Endothelial cell of umbilical vein (primary cell): ENCODE measurements around the gene FGA. TPM values are rescaled to one million over a fixed set of nuclear protein-coding genes. Genes with fewer than 3 reads are reported as not detected.

Source experiments
- BruUV-seq: library from RNA; stranded (reverse); fragments of 400-500 nt; replicated peaks from 2 replicates; lab custom pipeline; 2021; lab: Mats Ljungman, UMichigan
- CTCF ChIA-PET: fragments of 300-600, 350-600 bp; sonication (Branson Sonifier 250); formaldehyde crosslinking; loops from one replicate; lab custom pipeline; 2021; ENCODE audit warnings: antibody characterized with exemption, inconsistent platforms; lab: Charles Lee
- POLR2A ChIA-PET: fragments of 300-600, 350-600 bp; sonication (Branson Sonifier 250); formaldehyde crosslinking; loops from one replicate; lab custom pipeline; 2021; ENCODE audit warnings: antibody characterized with exemption, inconsistent platforms; lab: Charles Lee
- DNase-seq: peaks from one replicate; pipeline ENCODE4 v3.0.0-alpha.2; 2011; ENCODE audit warnings: low read depth, low spot score
- FAIRE-seq: peaks from 2 replicates; lab custom pipeline; 2011; peaks lifted over from hg19 to GRCh38; lab: Jason Lieb, UNC
- H2AFZ ChIP-seq: 2 replicates; pipeline ENCODE4 v1.6.0; 2012; ENCODE audit warnings: low read depth, low read length, control low read depth, inconsistent platforms
- H3K27ac ChIP-seq: 2 replicates; pipeline ENCODE4 v1.5.1; 2011; ENCODE audit warnings: low read depth, mild to moderate bottlenecking, control low read depth, low read length, moderate library complexity; ENCODE audit not compliant: insufficient read depth
- H3K27me3 ChIP-seq, 2 experiments: 2 replicates each; pipeline versions ENCODE4 v1.6.0 to v1.6.1; 2011; ENCODE audit warnings: low read length in 2 of 2, mixed read lengths in 1 of 2; ENCODE audit not compliant: control insufficient read depth in 2 of 2, insufficient read depth in 2 of 2
- H3K36me3 ChIP-seq, 2 experiments: 2 replicates in 1 of 2; 3 replicates in 1 of 2; pipeline ENCODE4 v1.5.1; 2011; ENCODE audit warnings: low read length in 2 of 2, mild to moderate bottlenecking in 1 of 2, moderate library complexity in 1 of 2; ENCODE audit not compliant: control insufficient read depth in 2 of 2, insufficient read depth in 2 of 2; ENCODE audit errors: extremely low read depth in 1 of 2
- H3K4me1 ChIP-seq: 3 replicates; pipeline ENCODE4 v1.5.1; 2011; ENCODE audit warnings: mild to moderate bottlenecking, low read length; ENCODE audit not compliant: control insufficient read depth, insufficient read depth; ENCODE audit errors: extremely low read depth
- H3K4me2 ChIP-seq: 2 replicates; pipeline ENCODE4 v1.6.1; 2011; ENCODE audit warnings: low read length, control low read depth, mixed read lengths; ENCODE audit not compliant: insufficient read depth
- H3K4me3 ChIP-seq, 3 experiments: fragments of 200-600 bp in 1 of 3; sonication (generic), shearing (Covaris generic) in 1 of 3; replicated peaks in 1 of 3; 2 replicates each; pipeline ENCODE4 v1.5.1; 2011 to 2016; ENCODE audit warnings: control low read depth in 3 of 3, low read length in 3 of 3, mild to moderate bottlenecking in 2 of 3, inconsistent platforms in 1 of 3, low read depth in 1 of 3, moderate library complexity in 1 of 3; ENCODE audit not compliant: insufficient read depth in 1 of 3
- H3K79me2 ChIP-seq: 2 replicates; pipeline ENCODE4 v1.6.0; 2012; ENCODE audit warnings: low read length, inconsistent platforms; ENCODE audit not compliant: control insufficient read depth, insufficient read depth
- H3K9ac ChIP-seq: replicated peaks from 2 replicates; pipeline ENCODE3; 2011; ENCODE audit warnings: low read length, control low read depth; ENCODE audit not compliant: insufficient read depth; ENCODE audit errors: extremely low read depth
- H3K9me1 ChIP-seq: replicated peaks from 3 replicates; pipeline ENCODE4 v1.6.0; 2011; ENCODE audit warnings: mild to moderate bottlenecking, low read length; ENCODE audit not compliant: control insufficient read depth, insufficient read depth; ENCODE audit errors: extremely low read depth
- H3K9me3 ChIP-seq: replicated peaks from 2 replicates; pipeline ENCODE4 v1.5.1; 2012; ENCODE audit warnings: low read length, inconsistent platforms; ENCODE audit not compliant: control insufficient read depth, insufficient read depth
- H4K20me1 ChIP-seq: replicated peaks from 2 replicates; pipeline ENCODE3; 2011; ENCODE audit warnings: mild to moderate bottlenecking, low read length; ENCODE audit not compliant: control insufficient read depth, insufficient read depth; ENCODE audit errors: extremely low read depth
- CTCF ChIP-seq, 2 donors: IDR thresholded peaks; 1 replicate in 1 of 2; 2 replicates in 1 of 2; pipeline ENCODE4 v1.5.1; 2011; ENCODE audit warnings: low read length in 2 of 2, mild to moderate bottlenecking in 2 of 2, moderate library complexity in 2 of 2, control low read depth in 1 of 2, inconsistent platforms in 1 of 2, low read depth in 1 of 2; ENCODE audit not compliant: insufficient read depth in 1 of 2; ENCODE audit errors: extremely low read depth in 1 of 2
- EZH2 ChIP-seq: IDR thresholded peaks from 2 replicates; pipeline ENCODE4 v1.6.1; 2012; ENCODE audit warnings: borderline replicate concordance, low read depth, mild to moderate bottlenecking, moderate library complexity, low read length, inconsistent platforms; ENCODE audit not compliant: severe bottlenecking
- FOS ChIP-seq: IDR thresholded peaks from 2 replicates; pipeline ENCODE4 v1.6.1; 2011; ENCODE audit warnings: mild to moderate bottlenecking, low read length, moderate library complexity, borderline replicate concordance; ENCODE audit not compliant: insufficient read depth
- GATA2 ChIP-seq: IDR thresholded peaks from 2 replicates; pipeline ENCODE4 v1.7.0; 2011; ENCODE audit warnings: low read depth, mild to moderate bottlenecking, moderate library complexity, mixed read lengths, low read length; ENCODE audit not compliant: insufficient read length, insufficient read depth
- JUN ChIP-seq: IDR thresholded peaks from 2 replicates; pipeline ENCODE4 v1.6.1; 2011; ENCODE audit warnings: borderline replicate concordance, low read depth; ENCODE audit not compliant: insufficient read length, insufficient read depth
- MAX ChIP-seq: IDR thresholded peaks from 2 replicates; pipeline ENCODE4 v1.6.1; 2011; ENCODE audit not compliant: insufficient read depth, insufficient read length
- MYC ChIP-seq: IDR thresholded peaks from one replicate; pipeline ENCODE4 v1.6.1; 2011; ENCODE audit warnings: mild to moderate bottlenecking, low read depth, low read length
- POLR2A ChIP-seq: IDR thresholded peaks from 2 replicates; pipeline ENCODE4 v1.6.1; 2012; ENCODE audit warnings: low read depth, mild to moderate bottlenecking, control low read depth, low read length
- POLR2AphosphoS5 ChIP-seq: IDR thresholded peaks from 2 replicates; pipeline ENCODE4 v1.6.1; 2012; ENCODE audit warnings: low read depth, mild to moderate bottlenecking, control low read depth, low read length, moderate library complexity; ENCODE audit not compliant: insufficient read depth
- dilution Hi-C: fragments of 300-500 bp; cut with MboI; formaldehyde crosslinking; loops from one replicate; pipeline ENCODE4 v1.15.0; 2019; ENCODE audit warnings: low sequenced_read_pairs; ENCODE audit not compliant: extremely low pct_ligation_motif_present
- intact Hi-C: fragments of 100-400 bp; cut with micrococcal nuclease; formaldehyde crosslinking; loops from one replicate; pipeline ENCODE4 v1.10.0; 2022
- polyA plus RNA-seq, 4 experiments: library from polyadenylated mRNA; depleted of rRNA in 3 of 4; stranded (reverse) in 3 of 4; unstranded in 1 of 4; fragments of >200 nt; gene quantifications; 2 replicates each; pipeline versions ENCODE4 v1.2.1 to v1.2.3, GENCODE V29; 2011 to 2012; ENCODE audit warnings: missing spikeins in 1 of 4
- total RNA-seq: library from RNA; stranded (reverse); gene quantifications from 2 replicates; pipeline ENCODE4 v1.2.3, GENCODE V29; 2021

Gene FGA
- total and polyA plus RNA-seq, 2 donors (not counting 3 experiments of a cell fraction or from before 2014, with no cell fraction given): not detected

DNA sequence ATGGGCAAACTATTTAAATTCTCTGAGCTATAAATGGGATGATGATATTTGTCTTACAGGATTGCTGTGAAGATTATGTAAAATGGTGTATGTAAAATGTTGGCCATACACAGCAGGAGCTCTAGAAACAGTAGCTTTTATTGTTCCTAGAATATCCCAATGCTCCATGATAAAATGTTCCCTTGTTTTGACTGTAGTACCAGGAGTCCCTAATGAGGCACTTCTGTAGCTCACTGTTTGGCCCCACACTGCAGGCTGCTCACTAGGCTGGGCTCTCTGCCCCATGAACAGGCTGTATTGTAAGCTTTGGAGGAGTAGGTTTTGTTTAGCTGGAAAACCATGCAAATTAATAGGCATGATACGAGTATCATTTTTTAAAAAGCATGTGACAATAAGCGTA lies 3.3 kb upstream of the FGA start:
- intact Hi-C loops (no loop called here), dilution Hi-C loops (no loop called here)
- no peak overlapping the region for H3K4me2 ChIP-seq
- no TSS peak for BruUV-seq
- no peak overlapping the region for H2AFZ ChIP-seq
- H3K4me3 ChIP-seq: no peak overlapping the region
- TF ChIP-seq MYC (no peak), POLR2A (no peak)
- peaks cover 0 to 4% of the 10 kb centered on the region in 2 experiments for H3K27me3 ChIP-seq
- no peaks in the 10 kb centered on the region for H3K4me1 ChIP-seq
- H3K9me1 ChIP-seq: no peaks in the 10 kb centered on the region
- ChIA-PET POLR2A (interaction anchor here (1.0 kb wide), 1 partner anchor 185 kb away, joined by 3 read pairs; no protein-coding TSS in a partner anchor), CTCF (interaction anchor here (0.8 to 1.5 kb wide), 4 partner anchors 9 to 42 kb away, joined by 3 to 4 read pairs (median 3); no protein-coding TSS in a partner anchor)
- DNase-seq: no peak
- no peak overlapping the region for H3K27ac ChIP-seq
- FAIRE-seq: no peak
- H3K9me3 ChIP-seq: no peaks in the 10 kb centered on the region
- no peaks in the 10 kb centered on the region for H4K20me1 ChIP-seq
- H3K36me3 ChIP-seq: no peaks in the 10 kb centered on the region
- H3K9ac ChIP-seq: no peak overlapping the region
- no peaks in the 10 kb centered on the region for H3K79me2 ChIP-seq

DNA sequence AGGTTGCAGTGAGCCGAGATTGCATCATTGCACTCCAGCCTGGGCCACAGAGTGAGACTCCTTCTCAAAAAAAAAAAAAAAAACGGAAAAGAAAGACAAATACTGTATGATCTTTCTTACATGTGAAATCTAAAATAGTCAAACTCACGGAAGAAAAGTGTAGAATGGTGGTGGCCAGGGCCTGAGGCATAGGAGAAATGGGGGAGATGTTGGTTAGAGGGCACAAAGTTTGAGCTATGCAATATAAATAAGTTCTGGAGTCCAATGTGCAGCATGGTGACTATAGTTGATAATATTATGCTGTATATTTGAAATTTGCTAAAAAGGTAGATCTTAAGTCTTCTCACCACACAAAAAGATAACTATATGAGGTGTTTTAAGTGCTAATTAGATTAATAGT lies 1.3 kb upstream of the FGA start:
- Histone ChIP-seq H3K79me2 (no peaks in the 10 kb centered on the region), H3K9ac (no peak overlapping the region), H3K9me1 (no peaks in the 10 kb centered on the region), H4K20me1 (no peaks in the 10 kb centered on the region), H3K4me2 (no peak overlapping the region), H3K9me3 (no peaks in the 10 kb centered on the region), H3K27ac (no peak overlapping the region), H3K4me3 (no peak overlapping the region), H2AFZ (no peak overlapping the region), H3K36me3 (no peaks in the 10 kb centered on the region), H3K27me3 (peaks cover 0 to 4% of the 10 kb centered on the region in 2 experiments), H3K4me1 (no peaks in the 10 kb centered on the region)
- ChIA-PET POLR2A (no interaction called here), CTCF (interaction anchor here (0.6 to 2.2 kb wide), 2 partner anchors 27 to 40 kb away, joined by 4 read pairs; no protein-coding TSS in a partner anchor)
- intact Hi-C loops (no loop called here), dilution Hi-C loops (no loop called here)
- FAIRE-seq (no peak), DNase-seq (no peak)
- BruUV-seq: no TSS peak
- TF ChIP-seq FOS: no peak
- TF ChIP-seq POLR2AphosphoS5: no peak
- no peak for TF ChIP-seq CTCF (IDR thresholded peaks at IDR 0.05; ENCODE audit: extremely low read depth in 1 of 2, insufficient read depth in 1 of 2, low read depth in 1 of 2, low read length in 2 of 2)
- TF ChIP-seq GATA2: no peak
- no peak for TF ChIP-seq JUN
- TF ChIP-seq EZH2: no peak
- TF ChIP-seq POLR2A: no peak
- TF ChIP-seq MAX: no peak
- no peak for TF ChIP-seq MYC
